HCT116 (cell line): Measurements from ENCODE around the gene TNFRSF6B. TPM values are rescaled to one million over a fixed set of nuclear protein-coding genes. Genes with fewer than 3 reads are reported as not detected.

ENCODE experiments used
- ATAC-seq: fragments of 200-7000 bp; cut with Tn5 transposase; 2 replicates; pipeline ENCODE4 v1.9.1; 2020; ENCODE audit warnings: mild to moderate bottlenecking, moderate library complexity
- BruUV-seq: library from RNA; stranded (reverse); fragments of 400-500 nt; replicated peaks from 2 replicates; lab custom pipeline; 2021; lab: Mats Ljungman, UMichigan
- CTCF ChIA-PET: fragments of 300-600 bp; sonication (Branson Sonifier 250); formaldehyde crosslinking; loops from one replicate; lab custom pipeline; 2021; ENCODE audit warnings: antibody characterized with exemption; lab: Charles Lee
- POLR2A ChIA-PET: fragments of 300-600, 350-600 bp; sonication (Branson Sonifier 250); formaldehyde crosslinking; loops from one replicate; lab custom pipeline; 2021; ENCODE audit warnings: antibody characterized with exemption; lab: Charles Lee
- RAD21 ChIA-PET, 2 experiments: fragments of 300-600 bp; sonication (Branson Sonifier 250); formaldehyde crosslinking; loops; one replicate each; lab custom pipeline; 2023; ENCODE audit warnings: low total read pairs in 2 of 2; ENCODE audit not compliant: uncharacterized antibody in 2 of 2, unreplicated experiment in 2 of 2, low non-redundant PET in 1 of 2; lab: Charles Lee
- DNase-seq: peaks from one replicate; pipeline ENCODE4 v3.0.0-alpha.2; 2010; ENCODE audit warnings: low read depth, low spot score
- H2AFZ ChIP-seq: fragments of 200-600 bp; shearing (Covaris generic), sonication (generic); 2 replicates; pipeline ENCODE4 v1.6.1; 2017; ENCODE audit warnings: low read depth, mixed run types, mixed read lengths, antibody characterized with exemption, low read length; ENCODE audit not compliant: poor library complexity, severe bottlenecking
- H3K27ac ChIP-seq: 2 replicates; pipeline ENCODE4 v1.5.1; 2012; ENCODE audit warnings: low read depth, low read length
- H3K27me3 ChIP-seq: fragments of 200-600 bp; sonication (generic); 2 replicates; pipeline ENCODE4 v1.6.1; 2016; ENCODE audit warnings: mixed run types, low read length, mixed read lengths; ENCODE audit not compliant: insufficient read depth
- H3K36me3 ChIP-seq, 2 experiments: fragments of 200-500 bp in 1 of 2; fragments of 200-600 bp in 1 of 2; sonication (Bioruptor generic) in 1 of 2; sonication (generic) in 1 of 2; 2 replicates each; pipeline versions ENCODE4 v1.5.1 to v1.6.1; 2014 to 2016; ENCODE audit warnings: low read length in 2 of 2, inconsistent platforms in 1 of 2, mixed read lengths in 1 of 2, mixed run types in 1 of 2; ENCODE audit not compliant: insufficient read depth in 2 of 2, control insufficient read depth in 1 of 2
- H3K4me1 ChIP-seq, 2 experiments: fragments of 200-600 bp in 1 of 2; sonication (generic) in 1 of 2; 2 replicates each; pipeline versions ENCODE4 v1.5.1 to v1.6.1; 2012 to 2017; ENCODE audit warnings: low read length in 2 of 2, inconsistent platforms in 1 of 2, mild to moderate bottlenecking in 1 of 2, mixed read lengths in 1 of 2, mixed run types in 1 of 2, moderate library complexity in 1 of 2; ENCODE audit not compliant: insufficient read depth in 2 of 2, control insufficient read depth in 1 of 2
- H3K4me2 ChIP-seq: fragments of 200-600 bp; sonication (generic); 2 replicates; pipeline ENCODE4 v1.6.1; 2017; ENCODE audit warnings: mixed run types, low read length, mixed read lengths
- H3K4me3 ChIP-seq, 2 experiments: fragments of 200-600 bp in 1 of 2; sonication (generic) in 1 of 2; replicated peaks in 1 of 2; 2 replicates each; pipeline ENCODE4 v1.5.1; 2011 to 2016; ENCODE audit warnings: low read length in 2 of 2, control low read depth in 1 of 2, low read depth in 1 of 2, mild to moderate bottlenecking in 1 of 2, mixed read lengths in 1 of 2, mixed run types in 1 of 2
- H3K79me2 ChIP-seq: fragments of 200-600 bp; sonication (generic); 2 replicates; pipeline ENCODE4 v1.6.1; 2017; ENCODE audit warnings: mild to moderate bottlenecking, mixed run types, low read length, moderate library complexity, mixed read lengths; ENCODE audit not compliant: insufficient read depth
- H3K9ac ChIP-seq: fragments of 200-600 bp; sonication (generic); 2 replicates; pipeline ENCODE4 v1.6.1; 2016; ENCODE audit warnings: low read length, mixed read lengths
- H3K9me2 ChIP-seq: fragments of 200-600 bp; sonication (generic), shearing (Covaris generic); 2 replicates; pipeline ENCODE4 v1.6.1; 2017; ENCODE audit warnings: mixed run types, mild to moderate bottlenecking, moderate library complexity; ENCODE audit not compliant: insufficient read depth
- H3K9me3 ChIP-seq, 2 experiments: fragments of 200-500 bp in 1 of 2; fragments of 200-600 bp in 1 of 2; sonication (Bioruptor generic) in 1 of 2; sonication (generic) in 1 of 2; 2 replicates each; pipeline ENCODE4 v1.6.1; 2014 to 2017; ENCODE audit warnings: low read length in 2 of 2, mixed read lengths in 2 of 2, inconsistent platforms in 1 of 2, low read depth in 1 of 2, mild to moderate bottlenecking in 1 of 2, mixed run types in 1 of 2, moderate library complexity in 1 of 2; ENCODE audit not compliant: control insufficient read depth in 1 of 2, insufficient read depth in 1 of 2
- H4K20me1 ChIP-seq: fragments of 200-600 bp; sonication (generic), shearing (Covaris generic); 2 replicates; pipeline ENCODE4 v1.6.1; 2017; ENCODE audit warnings: mixed run types, mild to moderate bottlenecking, moderate library complexity; ENCODE audit not compliant: insufficient read depth
- CBX3 ChIP-seq: IDR thresholded peaks from 2 replicates; pipeline ENCODE4 v1.6.1; 2012; ENCODE audit warnings: low read depth
- CTCF ChIP-seq, 3 experiments: fragments of 200-600 bp in 1 of 3; sonication (generic) in 1 of 3; IDR thresholded peaks in 2 of 3; conservative IDR thresholded peaks in 1 of 3; 2 replicates each; pipeline ENCODE4 v1.5.1; 2012 to 2017; ENCODE audit warnings: low read depth in 2 of 3, low read length in 2 of 3, antibody characterized with exemption in 1 of 3, borderline replicate concordance in 1 of 3, control low read depth in 1 of 3, mild to moderate bottlenecking in 1 of 3, mixed read lengths in 1 of 3, mixed run types in 1 of 3, moderate library complexity in 1 of 3; ENCODE audit not compliant: insufficient read depth in 1 of 3
- EGR1 ChIP-seq: IDR thresholded peaks from 2 replicates; pipeline ENCODE4 v1.6.1; 2012; ENCODE audit warnings: low read depth
- ELF1 ChIP-seq: IDR thresholded peaks from 2 replicates; pipeline ENCODE4 v1.6.1; 2012; ENCODE audit warnings: low read depth, borderline replicate concordance
- EZH2 ChIP-seq: fragments of 200-600 bp; sonication (generic); IDR thresholded peaks from 2 replicates; pipeline ENCODE4 v1.6.1; 2017; ENCODE audit warnings: antibody characterized with exemption, mixed run types
- MAX ChIP-seq: IDR thresholded peaks from 2 replicates; pipeline ENCODE4 v1.6.1; 2012
- POLR2AphosphoS5 ChIP-seq: IDR thresholded peaks from 2 replicates; pipeline ENCODE4 v1.6.1; 2011; ENCODE audit warnings: mild to moderate bottlenecking, low read depth, low read length, moderate library complexity
- YY1 ChIP-seq: IDR thresholded peaks from 2 replicates; pipeline ENCODE4 v1.6.1; 2011; ENCODE audit warnings: low read length, low read depth, moderate library complexity, mild to moderate bottlenecking; ENCODE audit not compliant: insufficient replicate concordance; ENCODE audit errors: extremely low read depth
- ZFX ChIP-seq: fragments of 450-650 bp; IDR thresholded peaks from 2 replicates; pipeline ENCODE4 v1.6.1; 2017
- intact Hi-C: fragments of 100-400 bp; cut with micrococcal nuclease; formaldehyde crosslinking; loops from 2 replicates; pipeline ENCODE4 v1.10.0; 2022
- total RNA-seq: library from RNA; stranded (reverse); gene quantifications from one replicate; pipeline ENCODE4 v1.2.1, GENCODE V29; 2021; ENCODE audit not compliant: unreplicated experiment
- TF ChIP-seq, protein P1 (sequence below): IDR thresholded peaks from 2 replicates; pipeline ENCODE4 v1.6.1; 2012

Gene TNFRSF6B
- total RNA-seq, 1 experiment from 2014 or later: 147 TPM

GRCh38 chr20:63706027-63706695 lies 9.7 kb downstream of the TNFRSF6B start:
- Histone ChIP-seq H2AFZ (no peak overlapping the region), H3K27ac (peak overlapping the region; percentile 95), H3K9me3 (no peaks in the 10 kb centered on the region), H3K79me2 (peaks cover 60% of the 10 kb centered on the region), H3K36me3 (peaks cover 8 to 30% of the 10 kb centered on the region in 2 experiments; a peak in 3 of 4 replicates), H3K27me3 (no peaks in the 10 kb centered on the region), H3K4me2 (peak overlapping the region; percentile 95), H3K4me3 (peak overlapping the region; percentile 85 to 96), H4K20me1 (no peaks in the 10 kb centered on the region), H3K9ac (peak overlapping the region; percentile 96), H3K9me2 (no peaks in the 10 kb centered on the region), H3K4me1 (peaks cover 13 to 39% of the 10 kb centered on the region in 2 experiments)
- TF ChIP-seq MAX: no peak
- TF ChIP-seq EGR1: no peak
- TF ChIP-seq, protein P1, sequence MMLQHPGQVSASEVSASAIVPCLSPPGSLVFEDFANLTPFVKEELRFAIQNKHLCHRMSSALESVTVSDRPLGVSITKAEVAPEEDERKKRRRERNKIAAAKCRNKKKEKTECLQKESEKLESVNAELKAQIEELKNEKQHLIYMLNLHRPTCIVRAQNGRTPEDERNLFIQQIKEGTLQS: no peak
- TF ChIP-seq ZFX: no peak
- ATAC-seq (no peak), DNase-seq (no peak)
- intact Hi-C loops: loop anchor here (1.0 to 10.0 kb wide), 2 partner anchors 158 to 349 kb away; no protein-coding TSS in a partner anchor
- CTCF ChIA-PET: no interaction called here
- RAD21 ChIA-PET: no interaction called here
- BruUV-seq: TSS peak; percentile 55
- POLR2A ChIA-PET: interaction anchor here (1.4 kb wide), 1 partner anchor 30 kb away, joined by 4 read pairs; the partner anchor contains the start of gene LIME1

GRCh38 chr20:63706852-63707557 lies 10.6 kb downstream of the TNFRSF6B start:
- RAD21 ChIA-PET: interaction anchor here in 1 of 2 experiments (1.0 kb wide), 1 partner anchor 158 kb away, joined by 4 read pairs; the partner anchor contains the start of gene TPD52L2
- TF ChIP-seq POLR2AphosphoS5 (peak; percentile 34; the same call in 1 of the 2 replicates), EZH2 (no peak), CBX3 (no peak), ELF1 (no peak), CTCF (IDR thresholded peaks at IDR 0.05 in 2 of 3, conservative IDR thresholded peaks at IDR 0.05 in 1 of 3; ENCODE audit: borderline replicate concordance in 1 of 3, insufficient read depth in 1 of 3, low read depth in 2 of 3, low read length in 2 of 3) (peak in 2 of 3 experiments; percentile 50 to 51; a peak in 3 of 6 replicates), YY1 (no peak)

More at GRCh38 chr20:63706852-63707557, 10.6 kb downstream of the TNFRSF6B start:
- Histone ChIP-seq H3K27ac (peak overlapping the region; percentile 95), H3K4me2 (peak overlapping the region; percentile 95), H3K27me3 (no peaks in the 10 kb centered on the region), H3K9me3 (0 out of 4 replicates have a peak, but pooled peaks cover 0 to 3% of the 10 kb centered on the region in 2 experiments), H4K20me1 (no peaks in the 10 kb centered on the region), H3K4me1 (peaks cover 13 to 31% of the 10 kb centered on the region in 2 experiments), H3K9ac (peak overlapping the region; percentile 96), H3K4me3 (peak overlapping the region; percentile 85 to 96), H3K79me2 (peaks cover 68% of the 10 kb centered on the region), H3K36me3 (peaks cover 11 to 39% of the 10 kb centered on the region in 2 experiments), H3K9me2 (no peaks in the 10 kb centered on the region), H2AFZ (no peak overlapping the region)
- POLR2A ChIA-PET: interaction anchor here (1.1 to 2.2 kb wide), 4 partner anchors 8 to 159 kb away, joined by 4 to 15 read pairs (median 6); partner anchors contain the start of genes LIME1 and TPD52L2
- intact Hi-C loops: loop anchor here (1.0 to 10.0 kb wide), 3 partner anchors 157 to 348 kb away; no protein-coding TSS in a partner anchor
- ATAC-seq (peak; percentile 53), DNase-seq (no peak)
- CTCF ChIA-PET: interaction anchor here (1.0 to 1.7 kb wide), 6 partner anchors 8 to 274 kb away, joined by 3 to 9 read pairs (median 4); partner anchors contain the start of genes PRPF6 and TPD52L2
- BruUV-seq: no TSS peak
